ENCODE measurements around the gene SKI.
A peak's percentile ranks its signal among the peaks of the same experiment; 100 is the strongest.

The SKI gene

DNA sequence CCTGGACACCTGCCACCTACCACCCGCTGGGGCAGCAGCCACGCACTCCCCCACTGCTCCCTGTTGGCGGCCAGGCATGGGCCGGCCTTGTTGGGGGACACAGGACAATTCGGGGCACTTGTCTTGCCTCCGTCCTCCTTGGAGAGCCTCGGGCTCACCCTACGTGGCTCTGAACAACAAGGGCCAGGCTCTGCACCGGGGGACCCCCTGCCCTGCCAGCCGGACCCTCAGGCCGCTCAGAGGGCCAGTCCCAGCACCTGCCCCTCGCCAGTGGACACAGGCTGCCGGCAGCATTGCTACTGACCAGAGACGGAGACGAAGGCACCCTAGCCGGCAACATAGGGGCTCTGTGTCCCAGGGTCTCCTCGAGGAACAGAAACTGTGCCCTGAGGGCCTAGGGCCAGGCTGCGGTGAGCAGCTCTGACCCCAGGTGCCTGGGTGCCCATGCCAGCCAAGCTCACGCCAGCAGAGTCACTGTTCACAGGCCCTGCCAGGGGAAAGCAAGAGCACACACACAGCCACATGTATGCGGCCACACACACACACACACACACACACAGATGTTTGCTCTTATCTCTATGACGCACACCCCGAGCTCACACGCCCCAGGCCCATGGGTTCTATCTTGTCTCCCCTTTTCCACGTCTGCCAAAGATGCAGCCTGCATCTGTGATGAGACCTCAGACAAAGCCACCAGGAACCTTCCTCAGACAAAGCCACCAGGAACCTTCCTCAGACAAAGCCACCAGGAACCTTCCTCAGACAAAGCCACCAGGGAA, 117.4 kb downstream of the SKI start:
- peak; percentile 1 for DNase-seq

DNA sequence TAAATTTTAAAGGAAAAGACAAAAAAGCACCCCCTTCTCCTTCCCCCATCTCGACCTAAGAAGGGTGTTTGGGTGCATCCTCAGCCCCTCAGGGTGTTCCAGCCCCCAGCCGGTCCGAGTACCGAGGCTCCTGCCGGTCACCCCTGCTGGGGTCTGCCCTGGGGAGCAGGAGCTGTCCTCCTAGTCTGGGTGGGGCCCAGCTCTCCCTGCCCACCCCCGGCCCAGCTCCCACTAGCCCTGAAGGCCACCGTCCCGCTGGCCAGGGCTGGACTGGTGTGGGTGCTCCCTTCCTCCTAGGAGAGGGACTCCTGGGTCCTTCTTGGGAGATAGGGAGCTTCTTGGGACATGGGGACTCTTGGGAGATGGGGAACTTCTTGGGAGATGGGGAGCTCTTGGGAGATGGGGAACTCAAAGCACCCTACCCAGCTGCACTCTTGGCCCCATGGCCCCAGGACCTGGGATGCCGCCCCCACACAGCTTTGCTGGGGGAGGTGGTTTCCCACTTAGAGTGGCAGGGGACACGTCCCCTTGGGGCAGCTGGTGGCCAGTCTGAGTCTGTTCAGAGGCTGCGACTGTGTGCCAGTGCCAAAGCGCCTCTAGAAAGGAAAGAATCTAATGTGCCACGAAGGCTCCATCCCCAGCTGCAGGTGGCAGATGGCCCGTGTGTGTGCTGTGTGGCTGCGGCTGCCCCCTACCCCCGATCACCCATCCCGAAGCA, 118.7 kb downstream of the SKI start:
- no peak for DNase-seq

DNA sequence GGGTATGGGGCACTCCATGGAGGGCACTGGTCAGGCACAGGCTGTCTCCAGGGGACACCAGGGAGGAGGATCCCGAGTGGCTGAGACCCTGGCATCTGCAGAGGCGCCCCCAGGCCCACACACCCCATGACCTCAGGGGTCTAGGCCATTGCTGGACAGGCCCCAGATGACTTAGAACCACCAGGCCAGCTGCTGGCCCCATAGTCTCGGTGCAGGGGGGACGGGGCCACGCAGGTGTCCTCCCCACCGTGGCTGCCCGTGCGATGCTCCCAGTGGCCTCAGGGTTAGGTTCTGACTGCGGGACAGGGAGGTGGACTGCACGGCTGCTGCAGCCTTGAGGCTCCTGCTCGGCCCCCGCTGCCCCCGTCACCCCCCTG, 119.3 kb downstream of the SKI start:
- no peak for DNase-seq

DNA sequence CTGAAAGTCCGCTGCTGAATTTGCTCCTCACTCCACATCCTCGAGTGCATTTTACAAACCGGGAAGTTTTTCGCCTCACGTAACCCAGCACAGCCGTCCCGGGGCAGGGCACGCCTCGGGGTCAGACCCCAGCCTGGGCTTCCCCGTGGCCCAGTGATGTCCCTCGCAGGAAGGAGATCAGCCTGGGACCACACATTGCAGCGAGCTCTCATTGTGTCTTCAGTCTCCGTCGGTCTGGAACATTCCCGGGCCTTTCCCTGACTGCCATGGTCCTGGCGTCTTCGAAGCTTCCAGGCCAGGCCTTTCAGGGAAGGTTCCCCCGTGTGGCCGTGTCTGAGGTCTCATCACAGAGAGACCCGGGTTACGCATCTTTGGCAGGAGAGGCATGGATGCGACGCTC, 119.8 kb downstream of the SKI start:
- no peak for DNase-seq

DNA sequence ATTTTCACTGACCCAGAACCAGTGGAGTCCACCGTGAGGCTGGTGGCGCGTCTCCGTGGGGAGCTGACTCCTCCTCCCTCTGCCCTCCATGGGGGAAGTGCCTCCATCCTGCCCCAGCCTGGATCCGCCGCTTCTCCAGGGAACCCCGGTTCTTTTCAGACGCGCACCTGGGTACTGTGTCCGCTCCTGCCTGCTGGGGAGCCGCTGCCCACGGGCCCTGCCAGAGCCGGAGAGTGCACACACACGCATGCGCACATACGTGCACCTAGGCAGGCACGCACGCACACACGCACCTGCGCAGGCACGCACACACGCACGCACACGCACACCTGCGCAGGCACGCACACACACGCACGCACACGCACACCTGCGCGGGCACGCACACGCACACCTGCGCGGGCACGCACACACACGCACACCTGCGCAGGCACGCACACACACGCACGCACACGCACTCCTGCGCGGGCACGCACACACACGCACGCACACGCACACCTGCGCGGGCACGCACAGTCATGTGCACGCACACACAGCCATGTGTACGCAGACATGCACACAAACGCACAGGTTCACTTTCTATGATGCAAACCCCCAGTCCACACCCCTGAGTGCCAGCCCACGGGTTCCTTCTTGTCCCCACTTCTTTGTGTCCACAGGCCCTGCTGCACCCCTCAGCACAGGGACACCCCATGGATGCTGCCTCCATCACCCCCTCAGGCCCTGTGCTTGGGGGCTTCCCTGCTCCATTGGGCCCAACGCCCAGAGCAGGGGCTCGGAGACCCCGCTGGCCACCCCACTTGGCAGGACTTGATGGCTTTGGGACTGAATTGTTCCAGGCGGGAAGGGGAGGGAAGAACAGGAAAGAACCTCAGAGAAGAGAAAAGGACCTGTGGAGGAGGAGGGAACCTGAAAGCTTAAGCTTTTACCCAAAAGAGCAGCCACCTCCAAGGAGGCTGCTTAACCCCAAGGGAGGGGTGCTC, 120.5 kb downstream of the SKI start:
- DNase-seq: peak; percentile 1

DNA sequence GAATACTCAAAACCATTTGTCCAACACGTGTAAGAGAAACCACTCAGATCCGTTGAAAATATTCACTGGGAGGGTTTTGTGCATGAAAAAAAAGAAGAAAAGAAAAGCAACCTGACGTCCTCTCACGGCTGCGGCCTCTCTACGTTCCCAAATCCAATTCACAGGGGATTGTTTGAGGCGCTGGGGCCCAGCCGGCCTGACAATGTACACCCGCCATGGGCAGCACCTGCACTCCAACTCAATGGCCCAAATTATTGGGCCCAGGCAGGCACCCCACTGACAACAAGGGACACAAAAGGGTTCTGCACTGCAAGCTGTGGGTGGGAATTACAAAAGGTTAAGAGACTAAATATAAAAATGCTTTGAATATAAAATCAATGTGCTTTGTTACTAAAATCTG, 121.7 kb downstream of the SKI start:
- no peak for DNase-seq

DNA sequence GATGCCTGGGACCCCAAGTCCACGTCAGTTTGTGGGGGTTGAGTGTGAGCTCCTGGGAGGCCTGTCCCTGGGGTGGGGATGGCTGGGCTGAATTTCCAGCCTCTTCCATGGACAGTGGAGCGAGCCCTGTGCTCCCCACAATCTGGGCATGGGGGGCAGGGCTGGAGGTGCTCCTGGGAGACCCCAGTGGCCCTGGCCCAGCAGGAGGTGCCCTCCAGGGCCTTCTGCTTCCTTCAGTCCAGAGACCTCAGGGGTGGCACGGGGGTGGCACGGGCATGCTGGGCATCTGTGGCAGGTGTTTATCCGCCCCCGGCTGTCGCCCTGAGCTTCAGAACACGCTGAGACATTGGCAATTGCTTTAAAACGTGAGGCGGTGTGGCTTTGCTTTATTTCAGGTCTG, 122.4 kb downstream of the SKI start:
- DNase-seq: no peak

DNA sequence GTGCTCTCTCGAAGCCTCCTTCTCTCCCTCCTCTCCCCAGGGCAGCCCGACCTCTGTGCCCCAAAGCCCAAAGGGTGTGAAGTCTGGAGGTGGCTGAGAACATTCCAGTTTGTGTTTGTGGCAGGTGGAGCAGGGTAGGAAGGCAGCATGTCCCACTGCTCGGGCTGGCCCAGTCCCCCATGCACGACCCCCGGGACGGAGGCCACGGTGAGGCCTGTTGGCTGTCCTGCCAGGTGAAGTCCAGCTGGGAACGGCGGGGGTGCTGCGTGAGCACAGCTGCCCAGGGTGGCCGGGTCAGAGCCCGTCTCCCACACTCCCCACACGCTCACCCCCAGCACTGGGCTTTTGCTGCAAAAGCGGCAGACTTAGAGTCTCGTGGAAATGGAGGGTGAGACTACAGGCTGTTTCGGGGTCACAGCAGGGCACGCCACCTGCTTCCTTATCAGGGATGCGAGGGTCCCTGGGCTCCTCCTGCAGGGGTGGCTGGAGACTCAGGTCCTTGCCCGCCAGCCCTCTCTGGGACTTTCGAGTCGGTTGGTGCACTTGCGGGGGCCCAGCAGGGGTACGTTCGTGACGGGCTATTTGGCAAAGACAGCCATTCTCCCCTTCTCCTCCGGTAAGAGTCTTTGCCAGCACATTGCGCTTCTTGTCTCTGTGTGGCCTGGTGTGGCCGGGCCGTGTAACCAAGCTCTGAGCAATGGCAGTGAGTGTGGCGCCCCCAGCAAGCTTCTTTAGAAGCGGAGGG, 123.0 kb downstream of the SKI start:
- no peak for DNase-seq

DNA sequence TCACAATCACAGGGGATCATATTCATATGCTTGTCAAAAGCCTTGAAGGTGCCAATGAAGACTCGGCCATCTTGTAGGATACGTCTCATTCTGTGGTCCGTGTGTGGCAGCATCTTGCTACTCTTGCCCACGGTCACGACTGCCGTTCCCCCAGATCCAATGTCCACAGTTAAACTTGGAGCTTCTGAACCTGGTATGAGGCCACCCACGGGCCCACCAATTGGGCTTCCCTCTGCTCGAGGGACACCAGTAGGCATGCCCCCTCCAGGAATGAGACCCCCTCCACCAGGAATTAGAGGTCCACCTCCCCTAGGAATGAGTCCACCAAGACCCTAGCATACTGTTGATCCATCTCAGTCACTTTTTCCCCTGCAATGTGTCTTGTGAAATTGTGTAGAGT, 123.6 kb downstream of the SKI start:
- no peak for DNase-seq

DNA sequence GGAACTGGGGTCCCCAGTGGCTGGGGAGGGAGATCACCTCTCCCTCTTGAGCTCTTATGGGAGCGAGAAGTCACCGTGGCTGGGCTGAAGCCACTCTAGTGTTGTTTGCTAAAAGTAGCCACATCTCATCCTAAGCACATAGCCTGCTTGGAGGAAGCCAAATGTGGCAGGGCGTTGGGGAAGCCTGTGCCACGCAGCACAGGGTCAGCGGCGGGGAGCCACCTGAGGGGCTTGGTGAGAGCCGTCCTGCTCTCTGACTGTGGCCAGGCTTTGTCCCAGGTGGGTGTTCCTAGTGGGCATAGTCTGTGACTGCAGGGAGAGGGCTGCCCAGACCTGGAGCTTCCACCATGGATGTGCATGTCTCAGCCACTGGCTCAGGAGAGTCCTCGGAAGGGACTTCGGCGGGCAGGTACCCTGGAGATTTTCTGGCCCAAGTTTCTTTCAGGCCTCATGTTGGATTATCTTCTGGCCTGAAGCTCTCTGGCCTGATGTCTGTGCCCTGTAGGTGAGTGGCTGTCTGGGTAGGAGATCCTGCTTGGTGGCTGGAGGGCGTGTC, 124.3 kb downstream of the SKI start:
- DNase-seq: no peak

DNA sequence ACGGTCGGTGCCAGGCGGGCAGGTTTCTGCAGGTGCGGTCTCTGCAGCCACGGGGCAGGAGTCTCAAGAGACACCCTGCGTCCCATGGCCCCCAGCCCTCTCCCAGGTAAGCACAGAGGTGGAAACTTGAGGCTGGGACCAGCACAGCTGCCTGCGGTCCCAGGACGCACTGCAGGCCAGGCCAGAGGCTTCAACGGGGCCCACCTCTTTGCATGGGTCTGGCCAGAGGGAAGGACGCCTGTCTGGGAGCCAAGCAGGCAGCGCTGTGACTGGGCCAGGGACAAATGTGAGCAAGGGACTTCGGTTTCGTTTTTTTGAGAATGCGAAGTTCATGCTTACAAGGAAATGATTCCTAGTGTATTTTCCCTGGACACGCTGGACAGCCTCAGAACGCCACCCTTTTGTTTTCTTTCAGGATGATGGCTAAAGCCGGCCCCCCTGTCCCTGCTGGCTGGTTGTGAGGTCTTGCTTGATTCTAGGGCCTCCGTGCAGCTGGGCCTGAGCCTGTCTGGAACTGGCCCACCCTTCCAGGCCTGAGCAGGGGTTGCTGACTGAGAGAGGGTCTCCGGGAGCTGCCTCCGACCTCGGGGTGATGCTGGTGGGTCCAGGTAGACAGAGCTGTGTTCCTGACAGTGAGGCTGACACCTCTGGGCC, 124.9 kb downstream of the SKI start:
- DNase-seq: no peak

DNA sequence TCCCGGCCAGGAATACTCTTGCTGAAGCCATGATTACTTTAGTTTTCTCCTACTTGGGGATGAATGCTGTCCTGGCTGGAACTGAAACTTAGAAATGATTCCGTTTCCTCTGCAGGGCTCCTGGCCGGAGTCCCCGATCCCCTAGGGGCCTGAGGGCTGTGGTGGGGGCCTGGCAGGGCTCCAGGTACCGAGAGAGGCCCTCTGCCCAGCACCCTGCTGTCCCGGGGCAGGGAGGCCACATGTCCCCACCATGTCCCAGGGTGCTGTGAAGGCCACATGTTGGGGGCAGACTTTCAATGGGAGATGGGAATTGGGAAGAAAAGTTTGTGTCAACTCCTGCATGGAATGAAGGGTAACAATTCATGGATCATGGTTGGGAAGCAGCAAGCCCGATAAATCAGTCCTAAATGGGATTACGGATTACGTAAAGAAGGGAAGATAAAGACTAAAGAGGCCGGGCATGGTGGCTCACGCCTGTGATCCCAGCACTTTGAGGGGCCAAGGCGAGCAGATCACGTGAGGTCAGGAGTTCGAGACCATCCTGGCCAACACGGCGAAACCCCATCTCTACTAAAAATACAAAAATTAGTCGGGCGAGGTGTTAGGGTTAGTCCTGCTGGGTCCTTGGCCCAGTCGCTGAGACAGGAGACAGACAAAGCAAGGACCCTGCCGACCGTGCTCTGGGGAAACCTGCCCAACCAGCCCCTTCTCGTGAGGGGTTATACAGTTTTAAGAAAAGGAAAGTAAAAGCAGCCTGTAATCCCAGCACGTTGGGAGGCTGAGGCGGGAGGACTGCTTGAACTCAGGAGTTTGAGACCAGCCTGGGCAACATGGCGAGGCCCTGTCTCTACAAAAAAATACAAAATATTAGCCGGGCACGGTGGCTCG, 125.7 kb downstream of the SKI start:
- DNase-seq: no peak

DNA sequence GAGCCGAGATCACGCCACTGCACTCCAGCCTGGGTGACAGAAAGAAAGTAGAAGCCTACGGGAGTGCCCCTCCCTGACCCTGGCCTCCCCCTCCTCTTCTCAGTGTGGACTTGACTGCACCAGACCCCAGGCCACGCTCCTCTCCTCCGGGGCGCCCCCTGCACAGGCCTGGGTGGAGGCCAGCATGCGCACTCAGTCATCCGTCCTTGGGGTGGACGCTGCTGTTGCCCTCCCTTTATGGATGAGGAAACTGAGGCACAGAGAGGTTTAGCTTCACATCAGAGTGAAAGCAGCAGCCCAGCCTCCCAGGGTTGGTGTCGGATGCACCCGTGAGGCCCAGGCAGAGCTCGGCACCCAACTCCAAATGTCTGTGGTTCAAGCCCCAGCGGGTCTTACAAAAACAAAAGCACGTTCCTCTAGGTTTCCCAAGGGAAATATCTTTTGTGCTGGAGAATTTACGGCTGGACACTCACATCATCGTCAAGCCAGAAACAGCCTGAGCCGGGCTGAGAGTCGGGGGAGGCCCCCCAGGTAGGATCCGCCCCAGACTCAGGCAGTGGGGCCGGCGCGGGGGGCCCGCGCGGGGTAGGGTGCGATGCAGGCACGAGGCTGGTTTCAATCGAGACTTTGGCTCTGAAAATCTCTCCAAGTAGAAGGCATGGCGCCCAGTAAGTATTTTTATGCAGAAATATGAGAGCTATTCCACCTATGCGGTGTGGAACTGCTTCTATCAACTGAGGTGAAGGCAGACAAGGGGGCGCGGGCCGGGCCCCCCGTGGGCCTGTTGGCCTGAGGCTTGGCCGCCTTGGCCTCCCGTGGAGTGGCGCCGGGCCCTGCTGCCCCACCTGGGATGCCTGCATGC, 126.6 kb downstream of the SKI start:
- no peak for DNase-seq

DNA sequence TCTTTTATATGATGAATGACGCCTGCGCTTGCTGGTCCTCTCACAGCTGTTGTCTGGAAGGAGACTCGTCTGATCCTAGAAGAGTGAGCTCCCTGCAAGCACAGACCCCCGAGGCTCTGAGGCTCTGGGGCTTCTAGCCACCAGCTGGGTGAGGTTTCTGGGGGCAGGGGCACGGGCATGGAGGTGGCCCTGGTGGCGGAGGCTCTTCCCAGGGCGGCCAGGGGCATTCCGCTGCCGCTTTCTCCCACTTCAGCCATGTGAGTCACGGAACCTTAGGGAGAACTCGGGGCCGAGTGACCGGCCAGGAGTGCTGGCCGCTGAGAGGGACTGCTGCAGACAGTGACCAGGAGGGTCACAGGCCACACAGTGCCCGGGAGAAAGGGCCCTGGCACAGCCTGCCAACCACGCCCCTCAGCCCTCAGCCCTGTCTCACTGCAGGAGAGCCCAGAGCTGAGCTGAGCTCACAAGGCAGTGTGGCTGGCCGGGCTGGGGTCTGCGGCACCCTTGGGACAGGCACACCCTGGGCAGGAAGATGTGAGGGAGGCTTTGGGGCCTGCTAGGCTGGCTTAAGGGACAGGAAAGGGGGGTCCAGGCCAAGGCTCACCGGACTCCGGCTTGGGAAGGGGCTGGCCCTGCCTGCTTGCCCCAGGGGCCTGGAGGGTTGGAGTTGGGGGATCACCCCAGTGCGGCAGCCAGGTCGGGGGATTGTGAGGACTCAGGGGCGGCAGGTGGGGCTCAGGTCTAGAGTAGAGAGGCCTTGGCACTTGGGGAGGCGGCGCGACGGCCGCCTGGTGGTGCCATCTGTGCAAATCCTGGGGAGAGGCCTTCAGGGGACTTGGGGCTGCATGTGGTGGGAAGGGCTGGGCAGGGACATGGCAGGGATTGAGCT, 127.5 kb downstream of the SKI start:
- DNase-seq: no peak

DNA sequence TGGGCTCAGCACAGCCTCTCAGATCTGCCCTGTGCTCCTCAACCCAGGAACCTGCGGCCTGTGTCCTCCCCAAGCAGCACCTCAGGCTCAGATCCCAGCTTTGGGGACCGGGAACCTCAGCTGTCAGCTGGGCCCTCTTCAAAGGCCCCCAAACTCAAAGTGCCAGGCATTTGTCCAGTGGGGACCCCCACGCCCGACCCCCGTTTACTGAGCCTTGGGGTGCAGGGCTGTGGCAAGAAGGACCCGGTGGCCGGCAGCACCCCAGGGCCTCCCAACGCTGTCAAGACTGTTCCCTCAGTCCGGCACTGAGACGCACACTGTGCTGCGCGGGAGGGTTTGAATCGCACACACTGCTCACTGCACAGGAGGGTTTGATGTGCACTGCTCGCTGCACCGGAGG, 128.3 kb downstream of the SKI start:
- no peak for DNase-seq

DNA sequence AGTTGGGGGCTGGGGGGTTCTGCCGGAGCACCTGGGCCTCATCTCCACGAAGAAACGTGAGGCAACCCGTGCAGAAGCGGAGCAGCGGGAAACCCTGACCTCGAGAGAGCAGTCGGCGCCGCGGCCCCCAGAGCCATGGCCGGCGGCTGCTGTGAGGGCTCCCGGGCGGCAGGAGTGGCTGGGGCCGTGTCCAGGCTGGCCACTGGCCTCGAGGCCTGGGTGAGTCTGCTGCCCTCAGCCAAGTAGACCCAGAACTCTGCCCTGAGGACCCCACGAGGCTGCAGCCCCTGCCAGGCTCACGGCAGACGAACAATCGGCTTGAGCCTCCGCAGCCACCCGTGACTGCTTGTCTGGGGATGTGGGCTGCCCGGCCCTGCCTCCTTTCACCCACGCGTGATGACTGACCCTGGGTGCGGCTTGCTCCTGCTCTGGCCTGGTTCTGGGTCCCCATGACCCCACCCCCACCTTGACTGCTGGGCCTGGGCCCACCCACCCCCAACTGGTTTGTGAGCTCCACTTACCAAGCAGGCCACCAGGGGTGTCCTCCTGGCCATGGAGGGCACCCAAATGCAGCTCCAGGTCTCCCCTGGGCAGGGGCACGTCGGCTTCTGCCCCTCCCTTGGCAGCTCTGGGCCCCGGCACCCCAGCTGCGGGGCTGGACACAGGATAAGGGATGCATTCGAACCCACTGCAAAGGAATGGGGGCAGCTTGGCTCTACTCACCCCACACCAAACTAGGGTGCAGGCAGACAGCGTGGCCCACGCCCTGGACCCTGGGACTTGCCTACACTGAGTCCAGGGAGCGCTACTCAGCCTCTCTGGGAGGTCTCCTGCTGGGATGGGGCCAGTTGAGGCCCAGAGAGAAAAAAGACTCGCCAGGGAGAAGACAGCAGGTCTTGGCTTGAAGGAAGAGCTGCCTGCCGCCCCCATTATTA, 129.1 kb downstream of the SKI start:
- no peak for DNase-seq

DNA sequence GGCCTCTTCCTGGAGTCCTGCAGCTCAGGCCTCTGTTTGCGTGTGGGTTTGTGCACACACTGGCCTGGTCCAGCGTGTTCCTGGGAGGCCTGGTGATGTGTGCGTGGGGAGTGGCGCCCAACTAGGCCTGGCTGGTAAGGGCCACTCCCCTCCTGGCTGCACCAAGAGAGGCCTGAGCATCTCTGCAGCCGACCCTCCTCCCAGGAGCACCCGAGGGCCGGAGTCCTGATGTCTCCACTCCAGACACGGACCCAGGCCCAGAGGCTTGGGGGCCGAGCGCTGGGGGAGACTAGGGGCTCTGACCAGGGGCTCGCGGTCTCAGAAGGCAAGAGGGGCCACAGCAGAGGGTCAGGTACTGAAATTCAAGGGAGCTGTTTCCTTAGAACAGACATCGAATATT, 130.0 kb downstream of the SKI start:
- DNase-seq: no peak

All from effector CD4-positive, alpha-beta T cell (primary cell).